H1 (cell line): ENCODE results near the gene UBALD1. TPM values are rescaled to one million over a fixed set of nuclear protein-coding genes. Genes with fewer than 3 reads are reported as not detected.

ENCODE experiments used
- CHD7 ChIP-seq: fragments of 300-600 bp; sonication (generic); IDR thresholded peaks from 2 replicates; pipeline ENCODE4 v1.7.1; 2012; ENCODE audit warnings: low read length, moderate library complexity, mild to moderate bottlenecking, inconsistent platforms; ENCODE audit not compliant: insufficient replicate concordance
- polyA plus RNA-seq, 7 experiments: library from polyadenylated mRNA; depleted of rRNA in 3 of 7; stranded (reverse) in 5 of 7; unstranded in 2 of 7; fragments of >200 nt in 5 of 7; fragments of 200-250 nt in 2 of 7; gene quantifications; 1 replicate in 5 of 7; 2 replicates in 1 of 7; 4 replicates in 1 of 7; pipeline versions ENCODE4 v1.2.1 to v1.2.3, GENCODE V29; 2011 to 2013; ENCODE audit warnings: missing spikeins in 2 of 7, mixed read lengths in 2 of 7
- total RNA-seq: library from RNA; stranded (reverse); fragmentation: NEBNext Ultra II Directional; extraction: Animal tissue kit (Norgen Biotek cat#: 25700); gene quantifications from 2 replicates; pipeline ENCODE4 v1.2.1, GENCODE V29; 2021

Gene UBALD1
- total and polyA plus RNA-seq, 2 of the 8 experiments (the other 6 are each of a cell fraction or from before 2014, with no cell fraction given), result 28.6 to 62.0 TPM

- no peak for TF ChIP-seq CHD7
Observed at GRCh38 chr16:4578961-4579530, 35.6 kb downstream of the UBALD1 start (continued).
